HEK293 (cell line): Measurements from ENCODE around the gene ARHGAP4.

ENCODE experiments used
- CTCF ChIA-PET: fragments of 350-600 bp; formaldehyde crosslinking; extraction: SDS; loops from one replicate; lab custom pipeline; 2021; ENCODE audit warnings: antibody characterized with exemption; lab: Yijun Ruan, JAX
- POLR2A ChIA-PET: fragments of 300-600 bp; formaldehyde crosslinking; extraction: SDS; loops from one replicate; lab custom pipeline; 2020; ENCODE audit warnings: antibody characterized with exemption, inconsistent platforms; lab: Yijun Ruan, JAX
- H3K27ac ChIP-seq: fragments of 200-500 bp; sonication (Bioruptor generic); 2 replicates; pipeline ENCODE4 v1.5.1; 2014; ENCODE audit warnings: low read depth, low read length, control low read depth, inconsistent platforms; ENCODE audit errors: extremely low read depth
- H3K36me3 ChIP-seq, 2 experiments: fragments of 200-500 bp in 1 of 2; sonication (Bioruptor generic) in 1 of 2; 1 replicate in 1 of 2; 2 replicates in 1 of 2; pipeline ENCODE4 v1.5.1; 2014 to 2017; ENCODE audit warnings: inconsistent platforms in 2 of 2, low read length in 2 of 2; ENCODE audit not compliant: control insufficient read depth in 2 of 2, insufficient read depth in 1 of 2
- H3K4me1 ChIP-seq: fragments of 200-500 bp; sonication (Bioruptor generic); 2 replicates; pipeline ENCODE4 v1.5.1; 2014; ENCODE audit warnings: mild to moderate bottlenecking, low read length, inconsistent platforms; ENCODE audit not compliant: control insufficient read depth, insufficient read depth
- H3K4me3 ChIP-seq: 2 replicates; pipeline ENCODE4 v1.5.1; 2011; ENCODE audit warnings: low read depth, mild to moderate bottlenecking, control low read depth, low read length, moderate library complexity
- H3K9me3 ChIP-seq: fragments of 200-500 bp; sonication (Bioruptor generic); 2 replicates; pipeline ENCODE4 v1.5.1; 2014; ENCODE audit warnings: low read depth, low read length, inconsistent platforms; ENCODE audit not compliant: control insufficient read depth, insufficient read depth
- HOXA7 ChIP-seq: sonication (generic); formaldehyde crosslinking; IDR thresholded peaks from 2 replicates; pipeline ENCODE4 v1.8.1; 2022; ENCODE audit warnings: missing genetic modification reagents, borderline replicate concordance
- HOXD13 ChIP-seq: sonication (generic); formaldehyde crosslinking; IDR thresholded peaks from 2 replicates; pipeline ENCODE4 v1.8.0; 2022; ENCODE audit warnings: missing genetic modification reagents, borderline replicate concordance
- KLF10 ChIP-seq: fragments of 450-650 bp; IDR thresholded peaks from 2 replicates; pipeline ENCODE4 v1.5.1; 2018; ENCODE audit warnings: missing biosample characterization, mild to moderate bottlenecking, missing genetic modification characterization
- KLF17 ChIP-seq: fragments of 450-650 bp; formaldehyde crosslinking; IDR thresholded peaks from 2 replicates; pipeline ENCODE4 v1.5.1; 2016; ENCODE audit warnings: missing biosample characterization, missing genetic modification characterization
- PRDM4 ChIP-seq: fragments of 450-650 bp; formaldehyde crosslinking; IDR thresholded peaks from 2 replicates; pipeline ENCODE4 v1.5.1; 2017; ENCODE audit warnings: missing biosample characterization, missing genetic modification characterization
- SCRT2 ChIP-seq: fragments of 450-650 bp; formaldehyde crosslinking; IDR thresholded peaks from 2 replicates; pipeline ENCODE4 v1.5.1; 2016; ENCODE audit warnings: missing biosample characterization, missing genetic modification characterization
- SP2 ChIP-seq: fragments of 450-650 bp; formaldehyde crosslinking; IDR thresholded peaks from 2 replicates; pipeline ENCODE4 v1.5.1; 2016; ENCODE audit warnings: missing biosample characterization, missing genetic modification characterization
- SP7 ChIP-seq: fragments of 450-650 bp; formaldehyde crosslinking; IDR thresholded peaks from 2 replicates; pipeline ENCODE4 v1.5.1; 2016; ENCODE audit warnings: missing biosample characterization, missing genetic modification characterization
- ZBTB17 ChIP-seq: fragments of 450-650 bp; formaldehyde crosslinking; IDR thresholded peaks from 2 replicates; pipeline ENCODE4 v1.5.1; 2016; ENCODE audit warnings: missing biosample characterization, missing genetic modification characterization
- ZBTB26 ChIP-seq: fragments of 450-650 bp; formaldehyde crosslinking; optimal IDR thresholded peaks from 2 replicates; pipeline ENCODE3; 2016; ENCODE audit warnings: missing biosample characterization, mild to moderate bottlenecking, missing genetic modification characterization
- ZBTB48 ChIP-seq: fragments of 450-650 bp; formaldehyde crosslinking; IDR thresholded peaks from 2 replicates; pipeline ENCODE4 v1.5.1; 2016; ENCODE audit warnings: missing biosample characterization, missing genetic modification characterization
- ZEB2 ChIP-seq: fragments of 450-650 bp; formaldehyde crosslinking; IDR thresholded peaks from 2 replicates; pipeline ENCODE4 v1.5.1; 2016; ENCODE audit warnings: missing biosample characterization, missing genetic modification characterization
- ZNF157 ChIP-seq: fragments of 450-650 bp; formaldehyde crosslinking; IDR thresholded peaks from 2 replicates; pipeline ENCODE4 v1.5.1; 2016; ENCODE audit warnings: missing biosample characterization, missing genetic modification characterization
- ZNF221 ChIP-seq: fragments of 450-650 bp; formaldehyde crosslinking; IDR thresholded peaks from 2 replicates; pipeline ENCODE4 v1.5.1; 2017; ENCODE audit warnings: missing biosample characterization, missing genetic modification characterization, borderline replicate concordance
- ZNF239 ChIP-seq: fragments of 450-650 bp; formaldehyde crosslinking; IDR thresholded peaks from 2 replicates; pipeline ENCODE4 v1.5.1; 2016; ENCODE audit warnings: missing biosample characterization, missing genetic modification characterization
- ZNF26 ChIP-seq: fragments of 450-650 bp; formaldehyde crosslinking; IDR thresholded peaks from 2 replicates; pipeline ENCODE4 v1.5.1; 2016; ENCODE audit warnings: missing biosample characterization, missing genetic modification characterization
- ZNF266 ChIP-seq: fragments of 450-650 bp; formaldehyde crosslinking; IDR thresholded peaks from 2 replicates; pipeline ENCODE4 v1.5.1; 2016; ENCODE audit warnings: missing biosample characterization, missing genetic modification characterization, low read depth
- ZNF394 ChIP-seq: fragments of 450-650 bp; formaldehyde crosslinking; IDR thresholded peaks from 2 replicates; pipeline ENCODE4 v1.5.1; 2016; ENCODE audit warnings: missing biosample characterization, missing genetic modification characterization, mild to moderate bottlenecking, moderate library complexity, borderline replicate concordance
- ZNF398 ChIP-seq: fragments of 450-650 bp; formaldehyde crosslinking; IDR thresholded peaks from 2 replicates; pipeline ENCODE4 v1.5.1; 2017; ENCODE audit warnings: missing biosample characterization, missing genetic modification characterization
- ZNF521 ChIP-seq: fragments of 450-650 bp; formaldehyde crosslinking; IDR thresholded peaks from 2 replicates; pipeline ENCODE4 v1.5.1; 2017; ENCODE audit warnings: missing biosample characterization, mild to moderate bottlenecking, missing genetic modification characterization
- ZNF600 ChIP-seq: fragments of 450-650 bp; formaldehyde crosslinking; IDR thresholded peaks from 2 replicates; pipeline ENCODE4 v1.5.1; 2016; ENCODE audit warnings: missing biosample characterization, missing genetic modification characterization
- ZSCAN16 ChIP-seq: fragments of 450-650 bp; formaldehyde crosslinking; IDR thresholded peaks from 2 replicates; pipeline ENCODE4 v1.5.1; 2016; ENCODE audit warnings: missing biosample characterization, missing genetic modification characterization
- ZSCAN30 ChIP-seq: fragments of 450-650 bp; IDR thresholded peaks from 2 replicates; pipeline ENCODE4 v1.5.1; 2018; ENCODE audit warnings: missing biosample characterization, mild to moderate bottlenecking, missing genetic modification characterization, moderate library complexity

ARHGAP4 gene

GRCh38 chrX:153877571-153878261, 48.3 kb downstream of the ARHGAP4 start (continued):
- TF ChIP-seq PRDM4 (tag by site-specific recombination) (no peak), ZEB2 (tag by site-specific recombination) (no peak), ZNF221 (tag by site-specific recombination) (no peak), ZNF521 (tag by site-specific recombination) (no peak), ZNF239 (tag by site-specific recombination) (no peak), ZNF394 (tag by site-specific recombination) (no peak), ZSCAN16 (tag by site-specific recombination) (no peak)

GRCh38 chrX:153876112-153876491, 50.0 kb downstream of the ARHGAP4 start:
- Histone ChIP-seq H3K27ac (no peak overlapping the region), H3K36me3 (no peaks in the 10 kb centered on the region), H3K4me3 (no peak overlapping the region), H3K9me3 (no peaks in the 10 kb centered on the region), H3K4me1 (no peaks in the 10 kb centered on the region)
- ChIA-PET POLR2A (interaction anchor here (0.6 kb wide), 1 partner anchor 11 kb away, joined by 3 read pairs; no protein-coding TSS in a partner anchor), CTCF (interaction anchor here (0.6 kb wide), 1 partner anchor 110 kb away, joined by 3 read pairs; no protein-coding TSS in a partner anchor)
- TF ChIP-seq SCRT2 (peak; percentile 77), ZNF266 (tag by site-specific recombination) (no peak)

- Histone ChIP-seq H3K4me3 (no peak overlapping the region), H3K36me3 (no peaks in the 10 kb centered on the region), H3K4me1 (no peaks in the 10 kb centered on the region), H3K27ac (no peak overlapping the region), H3K9me3 (no peaks in the 10 kb centered on the region)
- CTCF ChIA-PET = interaction anchor here (0.6 kb wide), 1 partner anchor 109 kb away, joined by 3 read pairs; no protein-coding TSS in a partner anchor
- POLR2A ChIA-PET = interaction anchor here (0.6 kb wide), 1 partner anchor 11 kb away, joined by 3 read pairs; no protein-coding TSS in a partner anchor
- TF ChIP-seq ZNF26 (no peak), HOXA7 (CRISPR knock-in tag) (peak; percentile 98), ZBTB17 (peak; percentile 79), ZNF398 (tag by site-specific recombination) (peak; percentile 84), ZNF157 (tag by site-specific recombination) (no peak), ZBTB26 (tag by site-specific recombination) (peak; percentile 43), SP2 (tag by site-specific recombination) (peak; percentile 15; the same call in 1 of the 2 replicates), KLF10 (tag by site-specific recombination) (peak; percentile 98), ZNF394 (tag by site-specific recombination) (peak; percentile 78; the same call in 1 of the 2 replicates), HOXD13 (peak; percentile 99), ZSCAN30 (tag by site-specific recombination) (peak; percentile 74; the same call in 1 of the 2 replicates), ZEB2 (tag by site-specific recombination) (peak; percentile 52; the same call in 1 of the 2 replicates), SP7 (tag by site-specific recombination) (0 out of 2 replicates have a peak, but pooled peaks have one; percentile 44), ZBTB48 (tag by site-specific recombination) (0 out of 2 replicates have a peak, but pooled peaks have one; percentile 18), ZNF600 (peak; percentile 77), KLF17 (tag by site-specific recombination) (peak; percentile 74; the same call in 1 of the 2 replicates)
These were observed 50.5 kb downstream of the ARHGAP4 start for GRCh38 chrX:153875391-153876111.
